Activated CD8-positive, alpha-beta memory T cell treated with anti-CD3 and anti-CD28 coated beads for 24 hours (primary cell): Measurements from ENCODE around the gene UTP14C.
"Not testable (repeated sequence)": the region's sequence is repeated elsewhere in the genome, so short reads cannot be mapped to it uniquely, and the experiment has no call there.

Source experiments
- DNase-seq: peaks from one replicate; pipeline ENCODE4 v3.0.0-alpha.2; 2020

Gene UTP14C

DNA sequence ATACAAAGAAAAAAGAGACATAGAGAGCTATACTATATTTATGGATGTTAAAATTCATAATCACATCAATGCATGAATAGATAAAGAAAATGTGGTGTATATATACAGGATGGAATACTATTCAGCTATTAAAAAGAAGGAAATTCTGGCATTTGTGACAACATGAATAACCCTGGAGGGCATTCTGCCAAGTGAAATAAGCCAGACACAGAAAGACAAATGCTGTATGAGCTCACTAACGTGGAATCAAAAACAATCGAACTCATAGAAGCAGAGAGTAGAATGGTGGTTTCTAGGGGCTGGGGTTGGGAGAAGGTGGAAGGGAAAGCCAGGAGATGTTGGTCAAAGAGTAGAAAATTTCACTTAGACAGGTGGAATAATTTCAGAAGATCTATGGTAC is 24.0 kb downstream of the UTP14C start:
- no peak for DNase-seq

DNA sequence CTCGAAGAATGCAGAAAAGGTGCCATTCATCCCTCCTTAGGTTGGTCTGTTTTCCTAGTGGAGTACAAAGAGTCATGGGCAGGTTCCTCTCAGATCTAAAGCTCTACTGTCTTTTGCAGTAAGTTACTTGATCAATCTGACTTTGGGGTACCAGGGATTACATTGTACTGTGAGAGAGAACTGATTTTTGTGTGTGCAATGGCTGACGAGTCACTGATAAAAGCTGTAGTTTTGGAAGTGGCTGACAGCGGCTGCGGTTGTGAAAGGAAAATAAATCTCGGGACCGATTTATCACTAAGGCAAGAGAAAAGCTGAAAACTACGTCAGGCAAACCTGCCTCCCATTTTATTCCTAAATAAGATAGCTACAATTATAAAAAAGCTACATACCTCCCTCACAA is 26.9 kb downstream of the UTP14C start:
- DNase-seq: no peak

DNA sequence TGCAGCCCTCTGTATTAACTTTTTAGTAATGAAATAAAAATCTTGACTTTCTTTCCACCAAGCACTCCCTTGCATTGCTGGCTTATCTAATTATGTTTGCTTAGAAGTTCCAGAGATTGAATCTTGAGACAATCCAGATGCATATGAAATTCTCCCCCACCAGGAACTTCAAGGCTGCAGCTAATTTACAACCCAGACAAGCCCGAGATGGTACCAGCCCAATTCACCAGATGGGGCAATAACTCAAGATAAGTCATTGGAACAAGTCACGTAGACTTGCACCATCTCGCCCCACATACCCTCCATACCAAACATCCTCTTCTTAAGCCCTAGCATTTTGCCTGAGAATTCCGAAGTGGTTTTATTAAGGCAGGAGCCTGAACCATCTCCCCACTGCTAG is 29.0 kb downstream of the UTP14C start:
- DNase-seq: no peak

DNA sequence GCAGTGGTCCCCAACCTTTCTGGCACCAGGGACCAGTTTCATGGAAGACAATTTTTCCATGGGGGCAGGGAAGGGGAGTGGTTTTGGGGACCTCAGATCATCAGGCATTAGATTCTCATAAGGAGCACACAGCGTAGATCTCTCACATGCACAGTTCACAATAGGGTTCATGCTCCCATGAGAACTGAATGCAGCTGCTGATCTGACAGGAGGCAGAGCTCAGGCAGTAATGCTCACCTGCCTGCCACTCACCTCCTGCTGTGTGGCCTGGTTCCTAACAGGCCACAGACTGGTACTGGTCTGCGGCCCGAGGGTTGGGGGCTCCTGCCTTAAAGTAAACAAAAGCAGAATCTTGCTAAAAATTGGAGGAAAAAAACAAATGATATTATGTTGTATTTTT is 36.6 kb downstream of the UTP14C start:
- DNase-seq: not testable (repeated sequence)

DNA sequence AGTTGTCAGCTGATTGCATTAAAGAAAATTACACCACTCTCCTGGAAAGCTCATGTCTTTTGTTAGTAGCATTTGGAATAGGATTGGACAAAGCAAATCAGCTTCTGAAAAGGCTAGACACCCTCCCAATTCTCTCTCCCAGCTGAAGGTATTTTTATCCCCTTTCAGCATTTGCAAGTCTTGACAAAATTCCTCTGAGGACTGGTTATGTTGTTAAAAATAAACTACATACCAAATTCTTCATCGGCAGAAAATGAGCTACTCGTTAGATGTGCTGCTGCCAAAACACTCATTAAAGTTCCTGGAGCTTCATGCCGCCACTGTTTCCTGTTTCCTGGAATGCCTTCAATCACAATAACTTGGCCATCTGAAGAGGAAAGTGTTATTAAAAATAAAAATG is 37.1 kb downstream of the UTP14C start:
- DNase-seq: no peak

DNA sequence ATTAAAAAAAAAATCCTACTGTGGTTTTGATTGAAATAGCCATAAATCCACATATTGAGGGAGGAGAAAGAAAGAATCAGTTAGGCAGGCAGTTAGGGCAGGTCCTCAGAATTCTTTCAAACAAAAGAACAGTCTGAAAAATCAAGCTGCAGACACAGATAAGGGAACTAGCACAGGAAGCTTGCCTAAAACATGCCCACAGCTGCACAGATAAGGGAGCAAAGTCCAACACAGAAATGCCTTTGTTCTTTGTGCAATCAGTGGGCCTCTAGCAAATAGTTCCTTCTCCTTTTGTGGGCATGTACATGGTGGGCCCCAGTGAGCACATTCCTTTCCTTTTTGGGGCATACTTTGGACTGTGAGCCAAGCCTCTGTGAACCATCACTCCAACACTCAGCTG is 42.7 kb downstream of the UTP14C start:
- DNase-seq: no peak

DNA sequence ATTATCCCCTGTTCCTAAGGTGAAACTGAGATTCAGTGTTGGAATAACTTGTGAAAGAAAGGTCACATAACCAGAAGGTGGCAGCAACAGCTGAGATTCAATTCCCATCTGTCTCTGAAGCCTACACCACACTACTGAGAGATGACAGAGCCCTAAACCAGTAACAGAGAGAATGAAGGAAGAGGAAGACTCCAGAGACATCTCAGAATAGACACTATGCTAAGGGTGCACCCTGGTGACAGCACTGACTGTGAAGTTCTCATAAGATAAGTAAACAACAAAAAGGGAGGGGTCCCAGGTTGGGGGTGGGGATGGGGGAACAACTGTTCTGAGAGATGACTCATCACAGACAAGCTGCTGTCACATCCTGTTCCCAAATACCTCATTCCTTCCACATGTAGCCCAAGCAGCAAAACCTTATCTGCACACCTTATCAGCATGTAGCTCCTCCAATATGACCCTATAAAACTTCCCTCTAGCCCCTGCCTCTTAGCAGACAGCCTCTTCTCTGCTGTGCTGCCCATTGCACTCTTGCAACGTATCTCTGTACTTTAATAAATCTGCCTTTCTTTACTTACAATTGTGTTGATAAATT is 46.5 kb downstream of the UTP14C start:
- no peak for DNase-seq
